ENCODE data around the gene RRP12.

The RRP12 gene

DNA sequence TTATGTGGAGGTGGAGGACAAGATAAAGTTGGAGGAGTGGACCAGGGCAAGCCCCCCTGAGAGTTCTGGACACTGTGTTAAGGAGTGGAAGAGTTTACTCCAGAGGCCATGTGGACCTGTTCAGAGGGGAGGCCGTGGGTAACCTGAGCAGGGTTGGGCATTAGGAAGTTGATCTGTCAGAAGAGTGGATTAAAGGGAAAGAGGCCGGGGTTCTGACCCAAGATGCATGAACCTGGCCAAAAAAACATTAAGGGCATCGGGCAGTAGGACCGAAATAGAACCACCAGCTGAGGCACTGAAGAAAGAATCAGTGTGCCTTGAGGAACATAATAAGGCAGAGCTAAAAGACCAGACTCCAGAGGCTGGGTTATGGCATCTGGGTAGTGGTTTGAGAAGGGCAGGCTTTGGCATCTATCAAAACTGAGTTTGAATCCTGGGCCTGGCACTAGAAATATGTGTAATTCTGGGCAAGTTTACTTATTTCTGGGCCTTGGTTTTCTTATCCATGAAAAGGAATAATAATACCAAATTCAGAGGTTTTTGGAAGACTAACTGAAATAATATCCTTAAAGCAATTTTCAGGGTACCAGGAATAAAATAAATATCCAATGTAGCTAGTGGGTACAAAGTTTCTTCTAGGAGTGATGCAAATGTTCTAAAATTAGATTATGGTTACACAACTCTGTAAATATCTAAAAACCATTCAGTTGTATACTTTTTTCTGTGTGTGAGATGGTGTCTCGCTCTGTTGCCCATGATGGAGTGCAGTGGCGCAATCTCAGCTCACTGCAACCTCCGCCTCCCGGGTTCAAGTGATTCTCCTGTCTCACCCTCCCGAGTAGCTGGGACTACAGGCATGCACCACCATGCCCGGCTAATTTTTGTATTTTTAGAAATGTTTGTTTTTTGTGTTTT lies 93.0 kb downstream of the RRP12 start:
- no peak for DNase-seq

DNA sequence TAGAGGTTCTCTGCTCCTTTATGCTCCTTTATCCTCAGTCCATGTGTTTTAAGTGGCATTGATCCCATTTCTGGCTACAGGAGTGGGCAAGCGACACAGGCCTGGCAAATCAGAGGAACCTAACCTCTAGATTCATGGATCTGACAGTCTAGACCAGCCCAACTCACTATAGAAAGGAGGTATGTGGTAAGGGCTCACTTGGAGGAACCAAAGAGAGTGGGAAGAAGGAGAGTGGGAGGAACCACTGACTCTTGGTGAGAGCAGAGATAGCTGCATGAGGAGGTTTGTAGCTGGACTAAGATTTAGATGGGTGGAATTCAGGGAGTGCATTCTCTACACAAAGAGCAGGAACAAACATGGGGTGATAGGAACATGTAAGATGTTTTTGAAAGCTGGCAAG lies 93.7 kb downstream of the RRP12 start:
- DNase-seq, result no peak
